ENCODE measurements around the gene INPP5D.

GRCh38 chr2:233055362-233055761 is 4.8 kb upstream of the INPP5D start:
- no peak for TF ChIP-seq CTCF (IDR thresholded peaks at IDR 0.05)
- TF ChIP-seq EZH2 (IDR thresholded peaks at IDR 0.05; ENCODE audit: borderline replicate concordance, insufficient read depth, low read depth, low read length, poor library complexity, severe bottlenecking): no peak
